ENCODE results near the gene FOXO3.

FOXO3 gene

DNA sequence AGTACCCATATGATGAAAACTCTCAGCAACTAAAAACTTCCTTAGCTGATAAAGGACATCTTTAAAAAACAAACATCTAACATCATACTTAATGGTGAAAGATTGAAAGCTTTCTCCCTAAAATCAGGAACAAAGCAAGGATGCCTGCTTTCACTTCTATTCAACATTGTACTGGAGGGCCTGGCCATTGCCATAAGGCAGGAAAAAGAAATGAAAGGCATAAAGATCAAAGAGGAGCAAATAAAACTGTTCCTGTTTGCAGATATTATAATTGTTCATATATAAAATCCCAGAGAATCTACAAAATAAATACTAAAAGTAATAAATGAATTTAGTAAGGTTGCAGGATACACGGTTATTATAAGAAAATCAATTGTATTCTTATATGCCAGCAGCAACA, 162.9 kb downstream of the FOXO3 start:
- no peak overlapping the region for H3K4me3 ChIP-seq (ENCODE audit: control insufficient read depth, low read depth, low read length)
- no peak for DNase-seq (ENCODE audit: low read depth)
- TF ChIP-seq, protein P1, sequence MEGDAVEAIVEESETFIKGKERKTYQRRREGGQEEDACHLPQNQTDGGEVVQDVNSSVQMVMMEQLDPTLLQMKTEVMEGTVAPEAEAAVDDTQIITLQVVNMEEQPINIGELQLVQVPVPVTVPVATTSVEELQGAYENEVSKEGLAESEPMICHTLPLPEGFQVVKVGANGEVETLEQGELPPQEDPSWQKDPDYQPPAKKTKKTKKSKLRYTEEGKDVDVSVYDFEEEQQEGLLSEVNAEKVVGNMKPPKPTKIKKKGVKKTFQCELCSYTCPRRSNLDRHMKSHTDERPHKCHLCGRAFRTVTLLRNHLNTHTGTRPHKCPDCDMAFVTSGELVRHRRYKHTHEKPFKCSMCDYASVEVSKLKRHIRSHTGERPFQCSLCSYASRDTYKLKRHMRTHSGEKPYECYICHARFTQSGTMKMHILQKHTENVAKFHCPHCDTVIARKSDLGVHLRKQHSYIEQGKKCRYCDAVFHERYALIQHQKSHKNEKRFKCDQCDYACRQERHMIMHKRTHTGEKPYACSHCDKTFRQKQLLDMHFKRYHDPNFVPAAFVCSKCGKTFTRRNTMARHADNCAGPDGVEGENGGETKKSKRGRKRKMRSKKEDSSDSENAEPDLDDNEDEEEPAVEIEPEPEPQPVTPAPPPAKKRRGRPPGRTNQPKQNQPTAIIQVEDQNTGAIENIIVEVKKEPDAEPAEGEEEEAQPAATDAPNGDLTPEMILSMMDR (IDR thresholded peaks at IDR 0.05; ENCODE audit: control insufficient read depth, insufficient read depth, low read depth, low read length, missing control alignments), result no peak

DNA sequence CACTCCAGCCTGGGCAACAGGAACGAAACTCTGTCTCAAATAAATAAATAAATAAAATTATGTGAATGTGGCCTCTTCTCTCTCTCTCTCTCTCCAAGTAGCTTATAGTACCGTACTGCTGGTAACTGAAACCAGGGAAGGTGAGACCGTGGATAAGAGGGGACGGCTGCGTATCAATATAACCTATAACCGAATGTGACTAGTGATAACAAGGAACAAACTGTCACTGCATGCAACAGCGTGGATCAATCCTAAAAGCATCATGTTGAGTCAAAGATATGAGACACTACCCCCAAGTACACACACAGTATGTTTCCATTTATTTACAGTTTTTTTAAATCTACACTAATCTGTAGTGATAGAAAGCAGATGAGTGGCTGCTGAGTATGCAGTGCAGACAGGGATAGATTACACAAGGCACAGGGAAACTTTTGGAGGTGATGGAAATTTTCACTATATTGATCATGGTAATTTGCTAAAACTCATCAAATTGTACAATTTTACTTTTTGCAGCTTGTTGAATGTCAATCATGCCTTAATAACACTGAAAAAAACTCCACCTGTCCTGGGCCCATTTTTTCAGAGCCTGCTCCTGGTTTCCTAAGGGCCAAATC, 166.1 kb downstream of the FOXO3 start:
- no peak for DNase-seq (ENCODE audit: low read depth)
- TF ChIP-seq, protein P1 (IDR thresholded peaks at IDR 0.05; ENCODE audit: control insufficient read depth, insufficient read depth, low read depth, low read length, missing control alignments), result no peak
- H3K4me3 ChIP-seq (ENCODE audit: control insufficient read depth, low read depth, low read length), result no peak overlapping the region

DNA sequence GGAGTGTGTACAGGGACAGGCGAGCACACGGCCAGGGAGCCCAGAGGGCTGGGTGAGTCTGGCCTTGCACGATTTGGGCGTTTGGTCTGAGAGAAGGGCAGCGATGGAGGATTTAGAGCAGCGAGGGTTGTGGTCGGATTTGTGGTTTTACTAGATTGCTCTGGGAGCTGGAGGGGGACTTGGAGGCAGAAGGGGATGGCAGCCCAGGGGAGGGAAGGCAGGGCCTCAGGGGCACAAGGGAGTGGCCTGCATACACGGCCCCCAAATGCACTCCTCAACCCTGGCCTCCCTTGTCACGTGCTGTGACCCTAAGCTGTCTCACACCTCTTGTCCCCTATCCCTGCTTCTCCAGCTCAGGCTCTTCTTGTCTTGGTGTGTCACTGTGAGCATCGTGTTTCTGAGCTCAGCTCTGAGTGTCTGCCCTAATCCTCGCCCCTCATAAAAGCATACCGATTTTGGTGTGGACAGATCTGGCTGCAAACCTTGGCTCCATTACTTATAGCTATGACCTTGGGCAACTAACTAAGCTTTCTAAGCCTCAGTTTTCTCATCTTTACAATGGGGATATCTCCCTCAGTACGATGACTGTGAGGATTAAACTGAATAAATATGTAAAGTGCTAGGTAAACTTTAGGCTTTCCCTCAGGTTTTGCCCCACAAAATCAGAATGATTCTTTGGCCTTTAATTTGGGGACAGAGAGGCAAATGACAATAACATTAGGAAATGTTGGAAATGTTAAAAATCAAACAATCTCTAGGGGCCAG, 167.4 kb downstream of the FOXO3 start:
- DNase-seq (ENCODE audit: low read depth), result no peak
- H3K4me3 ChIP-seq (ENCODE audit: control insufficient read depth, low read depth, low read length), result no peak overlapping the region
- TF ChIP-seq, protein P1 (IDR thresholded peaks at IDR 0.05; ENCODE audit: control insufficient read depth, insufficient read depth, low read depth, low read length, missing control alignments), result no peak

DNA sequence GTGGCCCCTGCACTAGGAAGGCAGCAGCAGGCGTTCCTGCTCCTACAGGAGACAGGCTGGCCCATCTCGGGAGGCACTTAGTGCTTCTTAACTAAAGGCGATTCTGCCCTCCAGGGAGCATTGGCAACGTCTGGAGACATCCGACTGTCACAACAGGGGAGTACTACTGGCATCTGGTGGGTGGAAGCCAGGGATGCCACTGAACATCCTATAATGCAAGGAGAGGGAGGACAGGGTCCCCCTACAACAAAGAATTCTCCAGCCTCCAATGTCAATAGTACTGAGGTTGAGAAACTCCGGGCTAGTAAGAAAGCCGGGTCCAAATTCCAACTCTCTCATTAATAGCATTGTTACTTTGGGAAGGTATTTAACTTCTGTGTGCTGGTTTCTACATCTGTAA, 168.1 kb downstream of the FOXO3 start:
- H3K4me3 ChIP-seq (ENCODE audit: control insufficient read depth, low read depth, low read length), result no peak overlapping the region
- TF ChIP-seq, protein P1 (IDR thresholded peaks at IDR 0.05; ENCODE audit: control insufficient read depth, insufficient read depth, low read depth, low read length, missing control alignments), result no peak
- no peak for DNase-seq (ENCODE audit: low read depth)

DNA sequence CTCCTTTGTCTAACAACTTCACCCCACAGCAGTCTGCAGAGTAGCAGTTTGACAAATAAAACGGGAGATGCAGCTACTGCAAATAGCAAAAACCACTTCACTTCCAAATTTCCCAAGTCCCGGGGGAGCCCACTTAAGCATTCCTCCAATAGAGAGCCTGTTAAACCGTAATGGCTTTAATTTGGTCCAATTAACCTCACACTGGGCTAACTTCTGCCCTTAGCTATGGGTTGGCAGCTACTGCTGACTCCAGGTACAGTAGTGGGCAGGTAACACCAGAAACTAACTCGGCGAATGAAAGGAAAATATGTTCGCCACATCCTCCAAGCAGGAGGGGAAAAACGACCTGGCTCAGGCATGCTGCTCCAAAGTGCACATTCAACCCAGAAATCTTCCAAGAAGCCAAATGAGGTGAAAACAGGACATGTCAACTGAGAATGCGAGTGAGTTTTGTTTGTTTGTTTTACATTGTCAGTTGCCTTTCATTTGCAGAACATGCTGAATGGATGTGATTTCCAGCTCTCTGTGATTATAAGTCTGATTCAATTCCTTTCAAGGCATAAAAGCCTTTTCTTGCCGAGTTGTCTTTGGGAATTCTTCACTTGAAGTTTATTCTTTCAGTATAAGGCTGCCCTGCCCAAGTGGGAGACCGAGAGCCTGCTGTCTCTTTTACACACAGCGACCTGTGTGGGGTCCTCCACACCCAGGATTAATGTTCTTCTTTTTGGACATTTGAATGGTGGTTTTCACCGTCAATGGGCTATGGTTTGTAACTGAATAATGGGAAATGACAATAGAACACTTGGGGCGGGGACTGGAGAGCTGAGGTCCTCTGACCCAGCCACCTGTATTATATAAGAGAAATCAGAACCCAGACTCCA, 170.2 kb downstream of the FOXO3 start:
- DNase-seq (ENCODE audit: low read depth), result no peak
- TF ChIP-seq, protein P1 (IDR thresholded peaks at IDR 0.05; ENCODE audit: control insufficient read depth, insufficient read depth, low read depth, low read length, missing control alignments), result no peak
- no peak overlapping the region for H3K4me3 ChIP-seq (ENCODE audit: control insufficient read depth, low read depth, low read length)

DNA sequence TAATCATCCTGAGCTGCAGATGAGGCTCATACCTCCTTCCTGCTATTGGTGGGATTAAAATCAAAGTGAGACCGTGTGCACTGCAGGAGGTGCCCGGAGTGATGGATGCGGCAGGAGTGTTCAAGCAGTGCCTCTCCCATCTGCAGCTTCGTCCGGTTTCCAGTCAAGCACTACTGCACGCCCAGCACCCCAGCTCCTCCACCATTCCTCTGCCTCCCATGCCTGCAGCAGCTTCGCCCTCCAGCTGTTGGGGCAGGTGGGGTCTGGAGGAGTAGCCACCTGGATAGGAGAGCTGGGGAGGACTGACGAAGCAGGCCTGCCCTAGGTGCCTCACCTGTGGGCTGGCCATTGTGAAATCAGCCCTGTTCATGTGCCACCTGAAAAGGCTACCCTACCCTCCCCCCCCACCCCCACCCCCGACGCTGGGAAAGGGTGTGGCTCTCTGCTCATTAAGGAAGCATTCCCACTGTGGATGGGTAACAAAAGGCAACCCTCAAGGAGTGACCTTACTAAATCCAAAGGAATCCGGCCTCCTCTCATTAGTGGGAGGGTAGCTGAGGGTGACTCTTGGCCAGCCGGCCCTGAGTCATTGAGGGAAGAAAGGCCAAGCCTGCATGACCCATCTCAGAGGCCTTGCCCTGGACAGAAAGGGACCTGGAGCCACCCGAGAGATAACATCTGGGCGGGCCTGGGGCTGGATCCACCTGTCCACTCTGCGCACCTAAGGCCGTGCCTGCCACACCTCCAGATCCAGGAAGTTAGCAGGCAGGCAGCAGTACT, 171.6 kb downstream of the FOXO3 start:
- no peak overlapping the region for H3K4me3 ChIP-seq (ENCODE audit: control insufficient read depth, low read depth, low read length)
- no peak for DNase-seq (ENCODE audit: low read depth)
- TF ChIP-seq, protein P1 (IDR thresholded peaks at IDR 0.05; ENCODE audit: control insufficient read depth, insufficient read depth, low read depth, low read length, missing control alignments), result no peak

Measured in AG09309 (cell line).